GM21423 (cell line): ENCODE data around the gene TTYH3.

ENCODE experiments used
- ATAC-seq: cut with Tn5 transposase; IDR thresholded peaks from one replicate; pipeline ENCODE4 v1.9.1; 2021; ENCODE audit warnings: mild to moderate bottlenecking, moderate library complexity; ENCODE audit not compliant: unreplicated experiment

Gene TTYH3

GRCh38 chr7:2701832-2702593 lies 70.2 kb downstream of the TTYH3 start:
- no peak for ATAC-seq

- no peak for ATAC-seq
Observed at GRCh38 chr7:2702594-2702957, 70.8 kb downstream of the TTYH3 start.

- ATAC-seq = no peak
Observed at GRCh38 chr7:2705371-2706096, 73.7 kb downstream of the TTYH3 start.

GRCh38 chr7:2706685-2707126 lies 74.9 kb downstream of the TTYH3 start:
- ATAC-seq = no peak

- no peak for ATAC-seq
Observed at GRCh38 chr7:2707481-2707880, 75.7 kb downstream of the TTYH3 start.

- ATAC-seq = no peak
Observed at GRCh38 chr7:2708041-2708440, 76.3 kb downstream of the TTYH3 start.

- ATAC-seq = no peak
Observed at GRCh38 chr7:2708547-2709310, 76.9 kb downstream of the TTYH3 start.

- ATAC-seq = peak; percentile 68
Observed at GRCh38 chr7:2709553-2710285, 77.9 kb downstream of the TTYH3 start.

- peak; percentile 32 for ATAC-seq
Observed at GRCh38 chr7:2710286-2710655, 78.5 kb downstream of the TTYH3 start.

GRCh38 chr7:2710901-2711551 lies 79.2 kb downstream of the TTYH3 start:
- no peak for ATAC-seq

- no peak for ATAC-seq
Observed at GRCh38 chr7:2711895-2712675, 80.3 kb downstream of the TTYH3 start.

GRCh38 chr7:2713370-2713769 lies 81.6 kb downstream of the TTYH3 start:
- ATAC-seq = no peak

- no peak for ATAC-seq
Observed at GRCh38 chr7:2713978-2714377, 82.2 kb downstream of the TTYH3 start.
